GM21529 (cell line): Measurements from ENCODE around the gene MAGI3.

Experiments
- ATAC-seq: cut with Tn5 transposase; IDR thresholded peaks from one replicate; pipeline ENCODE4 v1.9.1; 2021; ENCODE audit not compliant: unreplicated experiment

Gene MAGI3

DNA sequence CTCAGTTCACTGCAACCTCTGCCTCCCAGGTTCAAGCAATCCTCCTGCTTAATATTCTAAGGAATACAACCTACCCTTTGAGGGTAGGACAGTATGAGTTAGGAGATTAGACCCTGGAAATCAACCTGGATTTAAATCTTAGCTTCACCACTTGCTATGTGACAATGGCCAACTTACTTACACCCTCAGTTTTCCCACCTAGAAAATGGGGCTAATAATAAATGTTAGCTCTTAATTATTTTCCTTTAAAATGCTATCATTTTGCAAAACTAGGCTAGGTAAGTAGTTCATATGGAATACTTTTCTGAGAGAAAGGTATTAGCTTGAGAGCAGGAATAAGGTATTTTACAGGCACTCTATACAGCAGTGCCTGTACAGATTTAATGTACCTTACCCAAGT, 258.2 kb downstream of the MAGI3 start:
- no peak for ATAC-seq

DNA sequence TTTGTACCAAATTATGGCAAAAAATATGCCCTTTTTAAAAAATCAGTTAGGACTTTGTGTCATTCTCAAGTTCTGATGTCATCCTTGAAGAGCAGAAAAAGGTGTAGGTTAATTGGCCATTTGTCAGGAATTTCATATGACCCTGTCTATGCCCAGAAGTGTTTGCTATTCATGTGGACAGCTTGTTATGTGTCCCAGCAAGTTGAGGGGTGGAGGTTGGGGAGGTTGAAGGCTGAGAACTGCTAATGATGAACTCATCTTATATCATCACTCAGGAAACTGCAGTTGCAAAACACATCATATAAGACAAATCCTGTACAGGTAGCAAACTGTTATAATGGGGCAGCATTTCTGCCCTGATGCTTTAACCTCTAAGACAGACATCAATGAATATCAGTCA, 262.5 kb downstream of the MAGI3 start:
- ATAC-seq, result no peak

DNA sequence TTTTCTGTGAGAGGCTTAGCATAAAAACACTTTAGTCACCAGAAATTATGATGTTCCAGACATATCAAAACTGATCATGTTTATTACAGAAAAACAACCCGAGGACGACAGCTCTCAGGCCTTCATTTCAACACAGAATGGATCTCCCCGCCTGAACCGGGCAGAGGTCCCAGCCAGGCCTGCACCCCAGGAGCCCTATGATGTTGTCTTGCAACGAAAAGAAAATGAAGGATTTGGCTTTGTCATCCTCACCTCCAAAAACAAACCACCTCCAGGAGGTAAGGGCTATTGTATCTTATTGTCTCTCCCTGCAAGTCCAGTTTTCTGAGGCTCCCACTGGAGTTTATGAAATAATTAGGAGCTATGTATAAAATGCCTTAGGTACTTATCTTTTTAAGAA, 263.4 kb downstream of the MAGI3 start:
- ATAC-seq, result no peak

DNA sequence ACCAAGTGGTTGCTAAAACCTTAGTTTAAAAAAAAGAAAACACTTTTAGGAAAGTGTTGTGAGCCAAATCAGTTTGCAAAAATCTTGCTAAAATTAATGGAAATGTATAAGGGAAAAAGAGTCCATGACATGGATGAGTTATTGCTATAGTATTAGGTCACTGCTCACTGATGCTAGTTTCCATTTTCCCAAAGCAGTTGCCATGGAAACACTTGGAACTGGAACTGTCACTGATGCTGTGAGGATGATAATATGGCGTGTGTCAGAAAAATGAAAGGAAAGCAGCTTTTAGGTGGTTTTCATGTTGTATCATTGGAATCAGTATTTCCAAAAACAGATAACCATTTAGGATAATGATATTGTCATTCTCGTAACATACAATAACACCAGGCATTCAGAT, 264.6 kb downstream of the MAGI3 start:
- no peak for ATAC-seq

DNA sequence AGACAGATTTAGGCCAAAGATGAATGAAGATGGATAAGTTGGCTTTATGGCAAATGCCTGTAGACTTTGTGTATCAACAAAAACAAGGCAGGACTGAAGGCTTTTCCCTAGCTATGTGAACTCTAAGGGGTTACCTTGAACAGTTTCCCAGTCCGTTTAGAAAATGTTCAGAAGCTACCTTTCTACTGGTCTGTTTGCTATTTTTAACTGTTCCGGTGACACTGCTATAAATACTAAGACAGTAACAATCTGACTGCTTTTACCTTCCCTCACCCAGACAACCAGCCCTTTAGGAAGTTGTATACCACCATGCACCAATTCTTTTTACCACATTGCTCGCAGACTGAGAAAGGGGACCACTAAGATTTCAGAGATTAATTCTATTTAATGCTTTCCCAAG, 266.8 kb downstream of the MAGI3 start:
- ATAC-seq, result no peak

DNA sequence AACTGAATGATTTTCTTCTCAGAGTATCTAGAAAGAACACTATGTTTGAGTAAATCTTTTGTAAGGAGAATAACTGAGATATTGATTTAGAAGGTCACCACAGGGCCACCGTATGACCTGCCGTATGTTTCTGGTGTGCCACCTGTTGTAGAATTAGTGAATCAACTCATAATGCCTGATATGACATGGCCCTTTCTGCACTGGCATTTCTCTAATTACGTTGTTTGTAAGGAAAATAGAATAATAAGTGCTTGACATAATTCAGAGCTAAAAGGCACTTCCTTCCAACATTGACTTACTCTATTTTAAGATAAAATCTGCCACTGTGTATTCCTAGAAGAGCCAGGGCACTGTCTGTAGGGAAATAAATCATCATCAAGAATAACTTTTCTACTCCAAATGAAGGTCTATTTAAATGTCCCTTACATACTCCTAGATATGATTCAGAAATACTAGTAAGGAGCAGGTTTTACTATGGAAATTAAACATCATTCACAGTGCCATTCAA, 267.3 kb downstream of the MAGI3 start:
- no peak for ATAC-seq

DNA sequence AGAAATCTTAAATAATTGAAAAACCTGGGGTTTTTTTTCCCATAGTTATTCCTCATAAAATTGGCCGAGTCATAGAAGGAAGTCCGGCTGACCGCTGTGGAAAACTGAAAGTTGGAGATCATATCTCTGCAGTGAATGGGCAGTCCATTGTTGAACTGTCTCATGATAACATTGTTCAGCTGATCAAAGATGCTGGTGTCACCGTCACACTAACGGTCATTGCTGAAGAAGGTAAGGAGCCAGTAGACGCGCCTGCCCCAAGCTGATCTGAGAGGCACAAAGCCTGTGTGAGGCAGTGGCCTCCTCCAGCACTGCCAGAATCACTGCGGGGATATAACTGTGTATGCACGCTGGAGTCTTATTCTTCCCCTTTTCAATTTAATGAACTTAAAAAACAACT, 268.7 kb downstream of the MAGI3 start:
- ATAC-seq, result no peak

DNA sequence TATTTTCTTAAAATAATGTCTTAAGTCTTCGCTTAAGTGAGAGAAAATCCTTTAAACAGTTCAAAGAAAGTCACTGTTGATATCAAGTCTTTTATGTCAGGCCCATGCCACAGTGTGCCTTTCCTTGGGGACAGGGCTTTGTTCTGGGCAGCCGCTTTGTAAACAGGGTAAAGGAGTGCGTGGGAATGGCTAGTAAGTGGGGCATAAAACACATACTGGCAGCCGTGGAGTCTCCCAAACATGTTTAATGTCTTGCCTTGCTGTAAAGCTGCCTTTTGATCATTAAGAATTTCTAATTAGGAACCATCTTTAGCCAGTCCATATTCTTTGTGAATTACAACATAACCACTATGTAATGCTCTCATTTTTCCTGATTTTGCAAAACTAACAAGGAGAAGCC, 269.2 kb downstream of the MAGI3 start:
- no peak for ATAC-seq

DNA sequence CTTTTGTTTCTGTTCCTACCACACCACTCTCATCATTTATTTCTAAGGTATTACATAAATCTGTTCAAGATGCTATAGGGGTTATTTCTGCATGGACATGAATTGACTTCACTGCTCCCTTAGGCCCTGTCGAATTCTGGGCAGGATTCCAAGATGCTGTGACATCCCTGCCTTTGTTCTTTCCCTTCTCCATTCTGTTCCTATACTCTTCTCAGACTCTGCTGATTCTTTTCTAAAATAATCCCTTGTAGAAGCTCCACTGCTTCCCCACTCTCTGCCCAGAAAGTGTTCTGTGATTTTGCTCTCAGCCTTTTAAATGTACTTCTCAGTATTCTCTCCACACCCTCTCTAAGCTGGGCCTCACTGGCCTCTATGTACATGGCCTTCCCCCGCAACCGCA, 269.8 kb downstream of the MAGI3 start:
- ATAC-seq, result no peak

DNA sequence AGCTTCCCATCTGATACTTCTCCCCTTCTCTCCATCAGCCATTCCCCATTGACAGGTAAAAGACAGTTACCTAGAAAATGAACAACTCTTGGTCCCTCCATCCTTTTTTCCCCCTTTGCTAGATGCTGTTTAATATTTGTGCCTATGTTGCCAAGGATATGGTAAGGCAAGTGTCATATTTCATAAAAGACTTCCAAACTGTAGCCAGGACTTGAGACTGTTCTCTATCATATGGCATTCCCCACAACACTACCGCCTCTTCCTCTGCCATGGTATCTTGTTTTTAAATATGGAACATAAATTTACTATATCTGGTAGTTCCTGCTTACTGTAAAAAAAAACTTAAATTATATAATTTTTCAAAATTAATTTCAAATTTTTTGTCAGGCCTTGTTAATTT, 271.8 kb downstream of the MAGI3 start:
- ATAC-seq, result no peak

DNA sequence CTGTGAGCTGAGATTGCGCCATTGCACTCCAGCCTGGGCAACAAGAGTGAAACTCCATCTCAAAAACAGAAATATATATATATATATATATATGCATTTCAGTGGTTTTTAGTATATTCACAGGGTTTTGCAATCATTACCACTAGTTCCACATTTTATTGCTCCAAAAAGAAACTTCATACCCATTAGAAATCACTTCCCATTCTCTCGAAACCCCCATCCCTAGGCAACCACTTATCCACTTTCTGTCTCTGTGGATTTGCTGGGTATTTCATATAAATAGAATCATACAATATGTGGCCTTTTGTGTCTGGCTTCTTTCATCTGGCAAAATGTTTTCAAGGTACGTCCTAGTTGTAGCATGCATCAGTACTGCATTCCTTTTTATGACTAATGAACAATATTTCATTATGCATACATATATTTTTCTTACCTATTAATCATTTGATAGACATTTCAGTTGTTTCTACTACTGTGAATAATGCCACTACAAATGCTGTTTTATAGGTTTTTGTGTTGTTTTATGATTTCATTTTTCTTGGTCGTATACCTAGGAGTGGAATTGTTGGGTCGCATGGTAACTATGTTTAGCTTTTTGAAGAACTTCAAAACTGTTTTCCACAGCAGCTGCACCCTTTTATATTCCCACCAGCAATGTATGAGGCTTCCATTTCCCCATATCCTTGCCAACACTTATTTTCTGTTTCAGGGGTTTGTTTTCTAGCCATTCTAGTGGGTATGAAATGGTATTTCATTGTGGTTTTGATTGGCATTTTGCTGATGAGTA, 273.0 kb downstream of the MAGI3 start:
- no peak for ATAC-seq

DNA sequence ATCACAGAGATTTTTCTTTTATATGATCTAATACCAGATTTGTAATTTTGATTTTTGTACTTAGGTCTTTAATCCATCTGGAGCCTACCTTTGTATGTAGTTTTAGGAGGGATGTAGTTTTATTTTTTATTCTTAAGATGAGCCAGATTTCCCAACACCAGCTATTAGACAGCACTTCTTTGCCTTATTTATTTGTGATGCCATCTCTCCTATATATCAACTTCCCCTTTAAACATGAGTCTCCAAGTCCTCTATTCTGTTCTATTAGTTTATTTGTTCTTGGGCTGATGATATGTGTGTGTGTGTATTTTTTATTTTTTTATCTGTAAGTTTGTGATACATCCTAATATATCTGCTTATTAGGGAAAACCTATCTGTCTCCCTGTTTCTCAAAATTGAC, 274.8 kb downstream of the MAGI3 start:
- no peak for ATAC-seq

DNA sequence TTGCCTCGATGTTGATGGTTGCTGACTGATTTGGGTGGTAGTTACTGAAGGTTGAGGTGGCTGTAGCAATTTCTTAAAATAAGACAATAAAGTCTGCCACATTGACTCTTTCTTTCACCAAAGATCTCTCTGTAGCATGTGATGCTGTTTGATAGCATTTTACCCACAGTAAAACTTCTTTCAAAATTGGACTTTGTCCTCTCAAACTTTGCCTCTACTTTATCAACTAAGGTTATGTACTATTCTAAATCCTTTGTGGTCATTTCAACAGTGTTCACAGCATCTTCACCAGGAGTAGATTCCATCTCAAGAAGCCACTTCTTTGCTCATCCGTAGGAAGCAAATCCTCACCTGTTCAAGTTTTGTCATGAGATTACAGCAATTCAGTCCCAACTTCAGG, 275.8 kb downstream of the MAGI3 start:
- ATAC-seq, result no peak

DNA sequence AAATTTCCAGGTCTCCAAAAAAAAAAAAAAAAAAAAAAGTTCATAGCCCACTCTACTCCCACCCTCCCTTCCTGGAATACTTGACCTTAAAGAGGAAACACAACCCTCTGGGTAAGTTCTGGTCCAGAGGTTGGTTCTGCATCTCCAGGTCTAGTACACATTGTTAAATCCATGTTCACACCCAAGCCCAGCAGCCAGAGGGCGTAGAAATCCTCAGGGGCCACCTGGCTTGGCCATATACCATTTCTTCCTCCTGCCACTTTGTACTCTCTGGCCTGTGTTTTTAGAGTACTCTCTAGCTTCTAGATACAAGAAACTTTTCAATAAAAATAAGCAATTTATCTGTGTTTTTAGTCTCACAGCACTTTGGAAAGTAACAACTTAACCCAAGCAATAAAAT, 279.7 kb downstream of the MAGI3 start:
- ATAC-seq, result no peak

DNA sequence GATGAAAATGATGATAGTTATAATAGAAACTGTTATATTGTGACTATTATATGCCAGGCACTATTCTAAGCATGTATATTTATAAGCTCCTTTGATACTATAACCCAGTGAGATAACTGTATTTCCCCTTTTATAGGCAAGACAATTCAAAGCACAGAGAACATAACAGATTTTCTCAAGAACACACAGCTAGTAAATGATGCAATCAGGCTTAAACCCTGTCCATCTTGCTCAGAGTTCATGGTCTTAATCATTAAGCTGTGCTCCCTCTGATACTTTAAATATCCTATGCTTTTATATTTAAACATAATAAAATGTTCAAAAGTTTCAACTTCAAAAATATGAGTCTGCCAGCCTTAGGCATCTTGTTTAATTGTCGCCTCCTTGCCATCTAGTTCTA, 280.3 kb downstream of the MAGI3 start:
- no peak for ATAC-seq

DNA sequence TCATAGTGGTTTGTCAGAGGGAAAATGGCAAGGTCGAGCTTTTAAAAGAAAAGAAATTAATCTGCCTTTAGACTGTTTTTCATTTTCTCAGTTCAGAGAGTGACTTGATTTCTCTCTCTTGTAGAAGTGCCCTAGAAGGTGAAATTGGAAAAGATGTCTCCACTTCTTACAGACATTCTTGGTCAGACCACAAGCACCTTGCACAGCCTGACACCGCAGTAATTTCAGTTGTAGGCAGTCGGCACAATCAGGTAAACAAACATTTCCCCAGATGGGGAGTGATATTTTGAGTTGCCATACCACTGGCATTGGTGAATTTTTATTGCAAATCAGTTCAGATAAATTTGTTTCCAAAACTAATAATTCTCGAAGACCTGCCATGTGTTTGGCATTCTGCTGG, 282.2 kb downstream of the MAGI3 start:
- ATAC-seq, result no peak

DNA sequence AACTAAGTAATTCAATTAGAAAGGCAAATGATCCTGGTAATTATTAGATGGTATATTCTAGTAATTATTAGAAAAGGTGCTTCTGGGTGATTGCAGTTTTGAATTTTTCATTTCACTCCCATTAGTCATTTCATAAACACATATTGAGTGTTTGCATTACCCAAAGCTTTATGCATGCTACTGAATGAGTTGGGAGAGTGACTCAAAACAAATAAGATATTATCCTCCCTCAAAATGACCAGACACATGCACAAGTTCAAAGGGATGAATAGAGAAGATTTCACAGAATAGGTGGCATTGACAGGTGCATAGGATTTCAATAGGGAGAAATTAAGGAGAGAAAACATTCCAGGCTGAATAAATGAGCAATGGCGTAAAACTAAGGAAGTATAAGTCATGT, 284.3 kb downstream of the MAGI3 start:
- ATAC-seq, result no peak

DNA sequence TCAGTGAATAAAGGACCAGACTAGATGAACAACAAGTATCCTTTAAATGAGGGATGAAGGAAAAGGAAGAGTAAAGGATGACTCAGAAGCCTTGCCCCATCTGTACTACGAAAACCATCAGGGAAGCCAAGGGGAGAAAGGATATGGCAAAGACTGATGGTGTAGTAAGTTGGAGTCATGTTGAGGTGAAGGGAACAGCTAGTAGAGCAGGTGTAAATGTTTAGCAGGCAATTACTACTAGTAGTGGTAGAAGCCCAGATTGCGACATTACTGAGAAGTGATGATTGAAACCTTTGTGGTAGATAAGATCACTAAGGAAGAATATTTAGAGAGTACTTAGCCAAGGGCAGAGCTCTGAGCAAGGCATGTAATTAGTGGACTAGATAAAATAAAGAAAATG, 285.0 kb downstream of the MAGI3 start:
- ATAC-seq, result no peak

DNA sequence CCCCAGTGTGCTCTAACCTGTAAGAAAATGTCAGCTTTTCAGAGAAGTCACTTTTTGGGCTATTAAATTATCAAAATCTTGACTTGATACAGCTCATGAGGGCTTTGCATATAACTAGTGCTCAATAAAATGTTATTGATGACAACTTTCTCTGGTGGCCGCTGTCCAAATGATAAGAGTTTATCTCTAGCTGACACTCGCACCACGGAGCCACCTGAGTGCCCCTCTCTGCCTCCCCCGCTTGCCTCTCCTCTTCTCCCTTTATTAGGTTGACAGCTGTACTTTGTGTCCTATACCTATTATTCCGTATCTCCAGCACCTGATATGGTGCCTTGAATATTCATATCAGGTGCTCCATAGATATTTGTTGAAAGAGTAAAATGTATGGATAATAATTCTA, 286.2 kb downstream of the MAGI3 start:
- no peak for ATAC-seq

DNA sequence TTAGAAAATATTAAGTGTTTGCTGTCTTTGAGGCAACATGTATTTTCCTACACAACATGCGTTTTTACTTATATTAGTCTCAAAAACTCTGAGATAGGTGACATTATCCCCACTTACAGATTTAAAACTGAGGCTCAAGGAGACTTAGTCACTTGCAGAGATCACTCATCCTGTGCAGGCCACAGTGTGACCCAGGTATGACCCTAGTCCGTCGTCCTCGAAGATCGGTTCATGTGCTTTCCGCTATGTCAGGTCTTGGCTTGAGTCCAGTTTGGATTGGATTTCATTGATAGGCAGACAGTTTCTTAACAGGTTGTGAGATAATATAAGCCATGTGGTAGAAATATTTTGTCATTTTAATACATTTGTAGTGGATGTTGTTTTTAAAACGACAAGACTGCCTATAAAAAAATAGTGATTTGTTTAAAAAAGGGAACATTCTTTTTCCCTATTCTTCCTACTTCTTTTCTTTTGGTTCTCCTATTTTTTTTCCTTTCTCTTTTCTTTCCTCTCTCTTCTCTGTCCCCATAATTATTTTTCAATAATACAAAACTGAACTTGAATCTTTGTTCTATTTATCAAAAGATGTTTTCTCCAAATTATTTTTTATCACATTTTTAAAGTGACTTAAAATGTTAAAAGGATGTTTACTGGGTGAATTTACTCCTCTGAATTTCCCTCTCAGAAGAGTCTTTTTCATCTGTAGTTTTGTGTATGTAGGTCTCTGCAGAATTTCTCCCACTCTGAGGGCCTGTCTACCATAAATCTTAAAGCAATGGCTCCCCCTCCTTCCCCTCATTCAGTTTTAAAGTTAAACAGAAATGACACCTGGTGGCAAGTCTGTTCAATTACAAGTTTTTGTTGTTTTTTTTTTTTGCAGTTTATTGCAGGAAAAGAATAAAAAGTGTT, 287.2 kb downstream of the MAGI3 start:
- no peak for ATAC-seq

DNA sequence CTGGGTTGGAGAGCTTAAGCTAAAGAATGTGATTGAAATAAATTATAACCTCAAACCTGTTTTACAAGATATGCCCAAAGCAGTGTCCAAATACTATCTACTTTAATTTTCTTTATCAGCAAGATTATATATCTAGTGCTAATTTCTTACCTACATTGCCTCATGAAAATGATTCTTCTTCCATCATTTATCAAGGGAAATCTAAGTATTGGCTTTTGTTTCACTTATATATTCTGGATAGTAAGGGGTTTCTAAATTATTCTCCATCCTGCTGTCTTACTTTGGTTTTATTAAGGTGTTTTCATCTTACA, 287.8 kb downstream of the MAGI3 start:
- ATAC-seq, result no peak

DNA sequence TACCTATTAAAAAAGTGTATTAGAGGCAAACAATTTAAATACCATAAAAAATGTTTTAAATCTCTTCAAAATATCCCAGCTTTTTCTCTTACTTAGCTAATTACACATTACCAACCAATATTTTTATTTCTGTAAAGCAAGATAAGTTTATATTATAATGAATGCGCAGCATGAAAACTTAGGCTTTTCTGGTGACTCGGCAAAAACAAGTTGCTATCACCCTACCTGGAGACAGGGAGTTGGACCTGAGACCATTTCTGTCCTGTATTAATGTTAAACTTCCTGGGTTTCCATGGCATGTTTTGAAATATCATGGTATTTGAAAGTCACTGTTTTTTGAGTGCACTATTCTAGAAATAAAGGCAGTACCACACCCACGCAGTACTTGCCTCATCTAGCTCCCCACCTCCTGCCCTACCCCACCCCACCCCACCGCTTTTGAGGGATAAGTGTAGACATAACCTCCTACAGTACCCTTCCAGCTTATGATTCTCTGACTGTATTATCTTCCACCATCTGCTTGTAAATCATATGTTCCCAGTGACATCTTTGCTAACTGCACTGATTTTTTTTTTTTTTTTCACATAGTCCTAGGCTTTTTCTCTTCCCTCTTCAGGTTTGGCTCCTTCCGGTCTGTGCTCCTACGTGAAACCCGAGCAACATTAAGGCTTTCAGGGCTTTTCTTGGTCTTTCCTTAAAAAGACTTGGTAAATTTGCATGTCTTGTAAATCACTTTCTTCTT, 291.5 kb downstream of the MAGI3 start:
- ATAC-seq, result no peak
